Inferior parietal cortex (tissue), 1 donor: ENCODE results near the gene CMIP.
A peak's percentile ranks its signal among the peaks of the same experiment; 100 is the strongest.

ENCODE experiments used
- DNase-seq: peaks from one replicate; pipeline ENCODE4 v3.0.0-alpha.2; 2016; ENCODE audit errors: extremely low spot score

CMIP gene

DNA sequence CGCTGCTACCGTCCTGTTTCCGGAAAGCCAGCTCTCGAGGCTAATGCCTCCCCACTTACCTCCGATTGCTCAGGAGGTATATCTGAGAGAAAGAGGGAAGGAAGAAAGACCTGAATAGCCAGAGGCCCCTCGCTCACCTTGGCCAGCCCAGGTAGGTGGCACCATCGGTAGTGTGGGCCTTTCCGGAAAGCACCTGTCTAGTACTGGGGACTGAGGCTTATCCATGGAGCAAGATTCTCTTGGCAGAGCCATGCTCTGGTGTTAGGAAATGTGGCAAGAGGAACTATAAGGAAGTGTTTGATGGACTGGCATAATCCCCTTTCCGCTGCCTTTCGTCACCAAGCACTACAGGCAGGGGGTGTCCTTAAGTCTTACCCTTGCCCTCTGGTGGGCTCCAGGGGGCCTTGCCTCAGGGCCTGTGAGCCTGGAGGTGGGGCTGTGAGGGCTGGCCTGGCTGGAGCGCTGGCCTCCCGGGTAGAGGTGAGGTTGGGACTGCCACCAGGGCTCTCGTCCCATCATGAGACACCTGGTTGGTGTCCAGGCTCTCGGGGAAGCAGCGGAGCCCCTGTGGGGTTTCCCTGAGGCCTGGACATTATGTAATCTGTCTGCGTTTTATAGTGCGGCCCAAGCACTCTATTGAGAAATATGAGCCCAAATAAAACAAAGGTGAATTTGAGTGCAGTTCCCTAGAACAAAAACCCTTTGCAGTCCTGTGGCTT, 2.9 kb downstream of the CMIP start:
- DNase-seq = no peak

DNA sequence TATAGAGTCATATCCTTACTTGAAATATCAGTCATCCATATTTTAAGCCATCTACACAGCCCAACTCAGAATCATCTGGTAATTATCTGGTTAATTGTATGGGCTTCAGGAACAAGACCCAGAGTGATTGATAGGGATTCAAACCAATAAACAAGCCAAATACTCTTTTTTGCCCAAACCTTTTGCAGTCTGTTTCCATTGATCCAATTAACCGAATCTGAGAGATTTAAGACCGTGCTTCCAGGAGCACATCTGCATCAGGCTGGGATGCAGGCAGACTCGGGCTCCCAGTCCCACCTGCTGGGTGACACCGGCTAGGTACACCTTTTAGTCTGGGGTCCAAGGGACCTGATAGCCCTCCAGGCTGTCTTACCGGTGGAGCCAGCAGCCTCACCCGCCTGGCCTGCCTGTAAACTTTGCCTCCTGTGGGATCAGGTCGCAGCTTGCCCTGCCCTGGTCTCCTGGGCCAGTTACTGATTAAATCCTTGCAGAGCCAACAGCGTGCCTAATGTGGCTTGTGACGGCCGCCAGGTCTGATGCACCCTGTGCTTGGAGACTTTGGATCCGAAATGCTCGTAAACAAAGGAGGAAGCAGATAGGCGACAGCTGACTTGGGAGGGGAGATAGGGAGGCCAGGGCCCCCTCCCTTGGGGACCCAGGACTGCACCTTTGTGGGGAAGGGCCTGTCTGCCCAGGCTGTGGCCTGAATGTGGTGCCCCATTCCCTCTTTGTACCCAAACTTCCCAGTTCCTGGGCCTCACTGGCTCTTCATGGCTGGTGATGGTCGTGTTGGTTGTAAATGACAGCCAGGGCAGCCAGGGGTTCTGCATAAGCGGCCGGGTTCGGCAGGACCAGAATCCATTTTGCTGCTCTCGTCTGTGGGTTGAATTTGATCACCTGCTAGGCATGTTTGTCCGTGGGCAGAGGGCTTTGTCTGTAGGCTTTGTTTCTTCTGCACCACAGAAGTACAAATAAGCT, 3.8 kb downstream of the CMIP start:
- DNase-seq = no peak

GRCh38 chr16:81449241-81449640, 4.6 kb downstream of the CMIP start:
- DNase-seq = no peak

DNA sequence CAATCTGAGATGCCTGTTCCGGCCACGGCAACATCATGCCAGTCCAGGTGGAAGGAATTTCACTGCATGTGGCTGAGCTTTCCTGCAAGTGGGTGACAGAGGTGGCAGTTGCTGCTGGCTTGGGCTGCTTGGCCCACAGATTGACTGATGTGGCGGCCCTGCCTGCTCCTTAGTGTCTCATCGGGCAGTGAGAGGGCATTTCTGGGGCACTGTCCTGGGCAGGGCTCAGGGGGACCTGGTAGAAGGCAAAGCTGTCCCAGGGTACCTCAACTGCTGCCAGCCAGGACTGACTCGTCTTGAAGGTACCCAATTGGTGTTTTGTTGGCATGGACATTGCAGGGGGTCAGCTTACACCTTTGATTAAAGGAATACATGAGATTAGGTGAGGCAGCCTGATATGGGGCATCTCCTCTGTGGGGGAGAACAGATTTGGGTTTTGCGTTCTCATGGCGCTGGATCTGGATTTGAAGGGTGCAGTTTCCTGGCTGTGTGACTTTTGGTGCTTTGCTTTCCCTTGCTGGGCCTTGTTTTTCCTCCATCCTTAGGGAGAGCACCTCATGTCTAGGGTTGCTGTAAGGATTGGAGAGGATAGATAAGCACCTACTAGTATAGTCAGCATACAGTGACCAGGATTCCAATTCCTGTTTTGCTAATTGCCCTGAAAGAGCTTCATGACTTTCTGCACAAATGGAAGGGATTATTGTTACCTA, 5.4 kb downstream of the CMIP start:
- DNase-seq = no peak

DNA sequence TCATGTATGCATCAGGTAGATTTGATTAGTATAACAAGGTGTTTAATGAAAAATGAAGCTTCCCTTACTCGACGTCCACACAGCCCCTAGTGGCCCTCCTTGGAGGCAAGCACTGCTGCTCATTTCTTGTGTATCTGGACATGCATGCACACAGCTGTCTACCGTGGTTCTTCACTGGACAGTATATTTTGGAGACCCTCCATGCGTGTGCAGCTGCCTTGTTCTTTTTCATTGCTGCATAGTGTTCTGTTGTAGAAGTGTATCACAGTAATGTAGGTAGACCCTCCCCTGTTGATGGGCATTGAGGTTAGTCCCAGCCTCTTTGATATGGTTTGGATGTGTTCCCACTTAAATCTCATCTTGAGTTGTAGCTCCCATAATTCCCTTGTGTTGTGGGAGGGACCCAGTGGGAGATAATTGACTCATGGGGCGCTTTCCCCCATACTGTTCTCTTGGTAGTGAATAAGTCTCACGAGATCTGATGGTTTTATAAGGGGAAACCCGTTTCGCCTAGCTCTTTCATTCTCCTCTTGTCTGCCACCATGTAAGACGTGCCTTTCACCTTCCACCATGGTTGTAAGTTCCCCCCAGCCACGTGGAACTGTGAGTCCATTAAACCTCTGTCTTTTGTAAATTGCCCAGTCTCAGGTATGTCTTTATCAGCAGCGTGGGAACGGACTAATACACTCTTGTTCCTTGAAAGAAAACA, 6.3 kb downstream of the CMIP start:
- no peak for DNase-seq

- peak; percentile 42 for DNase-seq
These were observed 7.4 kb downstream of the CMIP start for GRCh38 chr16:81451753-81452680.

GRCh38 chr16:81453091-81453728, 8.6 kb downstream of the CMIP start:
- DNase-seq = no peak

DNA sequence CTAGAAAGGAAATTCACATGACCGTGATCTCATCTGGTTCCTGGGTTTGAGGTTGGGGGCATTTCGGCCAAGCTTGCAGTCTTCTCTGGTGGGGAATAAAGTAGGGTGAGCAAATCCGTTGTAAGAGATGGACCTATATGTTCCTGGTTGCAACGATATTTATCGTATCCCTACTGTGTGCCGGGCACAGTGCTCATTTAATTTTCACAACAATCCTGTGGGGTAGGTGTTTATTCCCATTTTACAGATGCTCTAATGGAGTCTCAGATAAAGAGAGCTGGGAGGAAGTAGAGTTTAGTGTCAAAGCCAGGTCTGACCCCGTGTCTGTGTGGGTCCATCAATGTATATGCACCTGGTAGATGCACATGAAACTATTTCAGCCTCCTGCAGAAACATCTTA, 9.4 kb downstream of the CMIP start:
- DNase-seq = no peak

- no peak for DNase-seq
These were observed 10.4 kb downstream of the CMIP start for GRCh38 chr16:81455006-81455405.

DNA sequence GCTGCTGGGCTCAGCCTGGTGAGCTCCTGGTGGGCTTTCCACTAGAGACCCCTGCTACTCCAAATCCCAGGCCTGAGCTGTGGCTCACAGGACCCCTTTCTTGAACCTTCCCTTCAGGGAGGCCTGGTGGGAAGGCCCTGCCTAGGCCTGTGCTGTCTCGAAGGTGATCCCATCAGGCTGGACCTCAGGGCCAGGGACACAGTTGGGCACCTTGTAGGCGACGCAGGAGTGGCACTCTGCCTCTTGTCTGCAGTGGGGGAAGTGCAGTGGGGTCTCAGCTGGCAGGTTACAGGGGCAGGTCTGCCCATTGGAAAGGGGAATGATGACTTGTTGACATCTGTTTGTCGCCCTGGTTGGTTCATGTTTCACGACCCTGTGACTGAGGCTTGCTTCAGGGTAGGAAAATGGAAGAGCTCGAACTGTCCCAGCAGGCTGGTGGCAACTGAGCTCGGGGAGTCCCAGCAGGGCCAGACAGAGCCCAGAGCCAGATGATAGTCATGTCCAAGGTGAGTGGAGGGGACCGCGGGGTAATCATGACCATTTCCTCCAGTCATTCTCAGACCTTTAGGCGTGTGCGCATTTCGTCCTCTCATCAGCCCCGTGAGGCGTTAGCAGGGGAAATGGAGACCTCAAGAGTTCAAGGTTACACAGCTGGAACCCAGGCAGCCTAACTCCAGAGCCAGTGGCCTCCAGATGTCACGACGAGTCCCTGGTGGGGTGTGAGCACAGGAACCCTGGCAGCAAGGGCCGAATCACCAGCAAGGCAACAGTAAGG, 11.3 kb downstream of the CMIP start:
- no peak for DNase-seq

DNA sequence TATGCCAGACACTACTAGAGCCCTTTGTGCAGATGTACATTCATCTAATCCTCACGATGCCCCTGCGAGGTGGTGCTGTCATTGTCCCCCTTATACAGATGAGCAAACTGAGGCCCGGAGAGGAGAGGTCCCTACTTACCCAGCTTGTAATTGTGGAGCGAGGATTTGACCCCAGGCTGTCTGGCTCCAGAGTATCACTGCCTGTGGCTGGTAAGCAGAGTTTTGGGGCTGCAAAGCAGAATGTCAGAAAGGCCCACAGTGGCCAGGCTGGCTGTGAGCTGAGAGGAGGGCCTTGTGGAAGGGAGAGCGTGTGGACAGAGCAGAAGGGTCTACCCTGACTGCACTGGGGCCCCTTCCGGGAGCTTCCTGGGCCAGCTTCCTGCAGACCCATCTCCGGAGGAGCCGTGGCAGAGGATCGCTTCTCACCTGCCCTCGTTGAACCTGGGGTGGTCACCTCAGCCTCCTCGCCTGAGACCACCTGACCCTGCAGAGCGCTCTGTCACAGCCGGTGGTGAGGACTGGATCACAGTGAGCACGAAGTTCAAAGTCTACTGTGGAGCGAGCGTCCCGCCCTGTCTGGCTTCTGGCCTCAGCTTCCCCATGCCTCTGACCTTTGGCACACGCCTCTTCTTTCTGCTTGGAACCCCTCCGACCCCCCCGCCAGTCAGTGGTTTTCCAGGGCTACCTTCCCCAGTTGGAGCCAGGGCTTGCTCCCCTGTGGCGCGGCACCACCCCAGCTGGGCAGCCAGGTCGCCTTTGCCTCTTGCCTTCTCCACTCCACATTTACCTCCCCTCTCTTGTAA, 12.1 kb downstream of the CMIP start:
- DNase-seq = no peak

- DNase-seq = no peak
These were observed 12.9 kb downstream of the CMIP start for GRCh38 chr16:81457326-81458133.

GRCh38 chr16:81458149-81458669, 13.6 kb downstream of the CMIP start:
- no peak for DNase-seq

GRCh38 chr16:81458827-81459598, 14.4 kb downstream of the CMIP start:
- DNase-seq = no peak

- DNase-seq = no peak
These were observed 15.5 kb downstream of the CMIP start for GRCh38 chr16:81460075-81460474.

DNA sequence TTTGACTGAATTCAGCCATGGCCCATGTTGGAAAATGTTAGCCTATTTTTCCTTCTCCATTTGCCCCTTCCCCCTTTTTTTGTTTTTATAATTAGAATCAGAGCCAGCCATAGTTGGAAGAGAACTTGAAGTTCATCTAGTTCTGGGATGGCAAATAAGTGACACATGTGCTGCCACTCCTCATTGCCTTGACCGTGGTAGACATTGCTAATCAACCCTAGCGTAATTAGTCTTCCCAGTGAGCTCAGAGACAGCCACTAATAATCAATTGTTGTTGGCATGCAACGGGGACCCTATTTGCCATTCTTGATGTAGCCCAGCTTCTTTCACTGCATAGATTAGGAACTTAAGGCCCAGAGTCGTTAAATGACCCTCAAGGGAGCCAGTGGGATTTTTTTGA, 16.6 kb downstream of the CMIP start:
- no peak for DNase-seq

DNA sequence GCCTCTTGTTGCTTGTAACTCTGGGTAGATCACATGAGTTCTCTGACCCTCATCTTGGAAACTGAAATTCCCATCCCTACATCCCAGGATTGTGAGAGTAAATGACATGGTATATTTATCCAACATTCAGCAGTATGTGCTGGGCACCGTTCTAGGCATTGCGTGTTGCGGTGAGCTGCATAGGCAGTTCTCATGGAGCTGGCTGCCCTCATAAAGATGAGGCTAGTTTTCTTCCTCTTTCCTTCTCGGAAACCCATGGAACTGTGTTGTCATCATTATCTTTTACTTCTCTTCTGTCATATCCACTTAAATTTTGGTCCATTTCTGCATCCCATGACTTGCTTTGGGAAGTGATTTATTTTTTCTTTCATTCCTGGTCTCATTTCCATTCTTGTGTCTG, 17.2 kb downstream of the CMIP start:
- no peak for DNase-seq
